ENCODE data around the gene EHF.

EHF gene

DNA sequence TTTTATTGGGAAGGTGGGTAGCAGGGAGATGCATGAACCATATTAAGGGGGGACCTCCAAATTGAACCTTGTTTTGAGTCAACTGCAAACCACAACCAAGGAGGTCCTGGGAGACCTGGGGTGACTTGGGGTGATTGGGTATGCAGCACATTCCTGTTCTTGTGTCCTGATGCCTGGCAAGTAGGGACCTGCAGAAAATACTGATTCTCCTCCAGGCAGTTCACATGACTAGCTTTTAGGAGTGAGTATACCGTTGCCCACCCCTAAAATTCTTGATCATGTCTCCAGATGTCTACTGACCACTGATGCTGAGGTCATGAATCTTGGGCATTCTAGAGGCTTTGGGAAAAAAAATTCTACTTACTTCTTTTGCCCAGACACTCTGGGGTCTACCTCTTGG, 6.3 kb downstream of the EHF start:
- DNase-seq, result no peak

DNA sequence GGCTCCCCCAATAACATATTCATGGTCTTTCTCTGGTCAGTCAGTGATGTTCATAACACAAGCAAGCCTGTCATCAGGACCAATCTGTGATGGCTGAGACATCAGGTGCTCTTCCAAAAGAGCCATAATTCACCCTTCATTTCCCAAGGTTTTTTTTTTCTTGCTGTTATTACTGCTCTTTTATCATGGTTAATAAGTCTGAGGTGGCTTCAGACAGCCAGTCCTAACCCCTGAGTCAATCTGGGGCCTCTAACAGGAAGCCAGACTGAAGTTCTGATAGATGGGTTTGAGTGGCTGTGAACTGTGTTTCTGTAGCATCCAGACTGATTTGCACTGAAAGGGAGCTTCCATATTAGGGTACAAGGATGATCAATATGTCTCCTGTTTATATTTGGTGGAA, 8.8 kb downstream of the EHF start:
- DNase-seq, result no peak

DNA sequence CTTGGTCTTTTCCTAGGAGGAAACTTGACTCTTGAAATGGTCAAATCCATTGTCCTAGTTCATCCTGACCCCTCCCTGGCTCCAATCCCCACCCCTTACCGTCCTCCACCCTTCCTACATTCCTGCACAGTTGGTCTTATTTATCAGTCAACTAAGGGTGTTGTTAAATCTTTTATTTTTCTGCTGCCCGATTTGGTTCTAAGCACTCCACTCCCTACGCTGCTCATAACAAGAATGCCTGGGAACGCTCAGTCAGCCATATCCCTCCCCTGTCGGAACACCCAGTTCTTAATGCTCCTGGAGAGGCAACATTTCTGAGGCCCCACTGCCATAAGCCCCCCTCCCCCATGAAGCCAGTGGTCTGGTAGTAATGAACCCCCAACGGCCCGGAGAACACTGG, 9.7 kb downstream of the EHF start:
- no peak for DNase-seq

DNA sequence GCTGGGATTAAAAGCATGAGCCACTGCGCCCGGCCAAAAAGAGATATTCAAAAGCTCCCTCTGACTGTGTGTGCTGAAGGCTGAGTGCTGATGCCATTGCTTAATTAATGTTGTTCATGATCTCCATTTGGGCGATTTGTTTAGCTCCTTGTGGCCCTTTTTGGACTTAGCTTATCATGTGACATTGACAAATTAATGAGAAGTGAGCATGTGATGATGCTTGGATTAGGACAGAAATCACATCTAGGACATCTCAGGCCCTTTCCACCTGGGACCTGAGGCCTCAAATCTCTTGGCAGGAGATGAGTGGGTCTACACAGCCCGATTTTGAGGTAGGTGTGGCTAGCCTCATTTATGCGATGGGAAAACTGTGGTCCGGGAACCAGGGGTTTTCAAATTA, 10.4 kb downstream of the EHF start:
- no peak for DNase-seq

DNA sequence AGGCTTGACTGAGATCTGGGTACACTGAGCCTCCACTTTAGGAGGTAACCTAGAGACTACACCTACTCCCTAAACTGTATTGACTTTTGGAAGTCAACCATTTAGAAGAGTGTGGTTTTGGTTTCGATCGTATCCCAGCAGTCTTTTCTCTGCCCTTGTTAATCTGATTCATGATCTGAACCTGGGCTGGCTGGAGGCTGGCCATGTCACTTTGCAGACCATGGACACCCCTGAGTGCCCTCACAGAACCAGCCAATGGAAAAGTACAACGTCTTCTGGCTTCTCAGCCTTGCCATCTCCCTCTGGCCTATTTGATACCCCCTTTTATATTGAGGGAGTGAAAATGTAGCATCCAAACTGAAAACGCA, 10.8 kb downstream of the EHF start:
- no peak for DNase-seq

DNA sequence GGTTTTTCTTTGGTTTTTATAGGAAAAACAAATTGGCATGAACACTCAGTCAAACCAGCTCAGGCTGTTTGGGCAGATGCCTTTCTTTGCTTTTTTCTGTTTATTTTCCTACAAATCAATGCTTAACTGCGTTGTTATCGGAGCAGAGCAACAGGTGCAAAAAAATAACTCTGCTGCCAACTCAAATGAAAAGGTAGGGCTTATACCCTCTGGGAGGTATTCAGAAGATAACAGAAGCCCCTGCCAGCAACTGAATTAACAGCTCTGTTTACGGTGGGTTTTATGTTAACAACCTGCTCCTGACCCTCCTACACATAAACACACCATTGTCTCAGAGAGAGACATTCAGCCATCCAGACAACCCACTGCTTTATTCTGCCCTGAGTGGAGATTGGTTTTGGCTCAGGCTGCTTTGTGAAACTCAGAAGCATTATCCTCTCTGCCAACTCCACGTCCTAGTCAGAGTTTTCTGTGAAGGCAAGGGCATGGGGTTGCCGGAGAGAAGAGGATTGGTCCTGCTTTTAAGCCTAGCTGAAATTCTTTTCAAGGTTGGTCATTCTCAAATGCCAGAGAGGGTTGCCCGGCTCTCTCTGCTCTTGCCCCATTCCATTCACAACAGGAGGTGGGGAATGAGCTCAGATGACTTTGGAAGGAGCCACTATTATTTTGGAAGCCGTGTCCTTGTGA, 11.4 kb downstream of the EHF start:
- DNase-seq, result no peak

DNA sequence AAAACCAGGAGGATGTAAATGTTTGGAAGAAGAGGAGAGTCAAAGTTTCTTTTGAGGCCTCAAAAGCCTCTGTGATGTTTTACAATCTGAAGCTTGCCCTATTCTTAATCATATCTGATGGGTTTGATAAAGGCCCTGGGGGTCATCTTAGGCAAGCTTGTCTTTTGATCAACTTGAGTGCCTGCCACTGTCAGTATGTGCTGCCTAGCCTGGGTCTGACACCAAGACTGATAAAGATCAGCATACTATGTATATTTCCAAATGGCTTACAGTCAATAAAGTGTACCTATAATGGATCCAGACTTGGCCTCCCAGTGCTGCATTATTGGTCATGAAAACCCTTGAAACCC, 12.7 kb downstream of the EHF start:
- no peak for DNase-seq

DNA sequence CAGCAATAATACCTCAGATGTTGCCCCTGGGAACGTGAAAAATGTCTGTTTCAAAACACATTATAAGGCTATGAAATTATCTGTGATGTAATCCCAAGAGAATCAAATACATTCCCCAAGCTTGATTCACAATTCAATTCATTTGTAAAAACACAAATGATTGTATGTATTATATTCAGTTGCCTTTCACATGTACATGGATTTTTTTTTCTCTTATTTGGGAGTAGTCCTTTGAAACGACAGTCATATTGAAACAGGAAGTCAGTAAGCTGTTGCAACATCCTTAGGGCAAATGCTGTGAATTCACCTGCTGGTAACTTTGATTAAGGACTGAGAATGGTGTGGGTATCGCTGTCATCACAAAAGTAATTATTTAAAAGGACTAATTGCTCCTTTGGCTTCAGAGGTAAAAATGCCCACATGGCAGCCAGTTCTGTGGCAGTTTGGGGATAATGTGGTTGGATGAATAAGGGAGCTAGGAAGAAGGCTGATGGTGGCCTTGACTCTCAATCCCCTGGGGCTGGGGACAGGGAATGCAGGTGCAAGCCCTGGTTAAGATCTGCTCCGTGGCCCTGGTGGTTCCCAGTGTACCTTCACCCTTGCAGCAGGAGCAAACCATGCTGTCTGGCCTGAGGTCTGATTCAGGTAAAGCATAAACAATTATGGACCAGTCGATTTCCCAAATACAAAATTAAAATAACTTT, 13.2 kb downstream of the EHF start:
- no peak for DNase-seq

DNA sequence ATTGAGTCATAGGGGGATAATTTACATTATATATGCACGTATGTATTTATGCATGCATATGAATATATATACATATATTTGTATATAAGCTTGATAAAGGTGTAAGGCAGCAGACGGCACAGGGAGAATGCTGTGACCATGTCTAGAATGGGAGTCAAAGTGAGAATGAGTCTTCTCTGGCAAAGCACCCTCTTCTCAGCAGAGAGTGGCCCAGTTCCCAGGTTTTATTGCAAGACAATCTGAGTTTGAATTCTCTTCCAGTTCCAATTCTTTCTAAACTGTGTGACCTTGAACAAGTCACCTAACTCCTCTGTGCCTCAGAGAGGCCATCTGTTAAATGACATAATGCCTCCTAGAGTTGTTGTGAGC, 13.8 kb downstream of the EHF start:
- DNase-seq, result no peak

DNA sequence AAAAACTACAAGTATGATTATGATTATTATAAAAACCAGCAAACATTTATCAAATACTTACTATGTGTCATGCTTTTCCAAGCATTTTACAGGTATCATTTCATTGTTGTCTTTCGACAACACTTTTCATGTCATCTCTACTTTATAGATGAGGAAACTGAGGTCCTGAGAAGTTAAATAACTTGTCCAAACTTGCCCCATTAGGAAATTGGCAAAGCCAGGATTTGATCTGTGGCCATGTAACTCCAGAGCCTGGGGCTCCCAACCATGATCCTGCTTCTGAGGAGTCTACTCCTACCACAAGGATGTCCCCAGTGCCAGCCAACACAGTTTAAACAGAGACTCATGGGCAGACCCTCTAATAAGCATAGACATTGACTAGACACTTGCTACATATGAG, 15.2 kb downstream of the EHF start:
- DNase-seq, result no peak

DNA sequence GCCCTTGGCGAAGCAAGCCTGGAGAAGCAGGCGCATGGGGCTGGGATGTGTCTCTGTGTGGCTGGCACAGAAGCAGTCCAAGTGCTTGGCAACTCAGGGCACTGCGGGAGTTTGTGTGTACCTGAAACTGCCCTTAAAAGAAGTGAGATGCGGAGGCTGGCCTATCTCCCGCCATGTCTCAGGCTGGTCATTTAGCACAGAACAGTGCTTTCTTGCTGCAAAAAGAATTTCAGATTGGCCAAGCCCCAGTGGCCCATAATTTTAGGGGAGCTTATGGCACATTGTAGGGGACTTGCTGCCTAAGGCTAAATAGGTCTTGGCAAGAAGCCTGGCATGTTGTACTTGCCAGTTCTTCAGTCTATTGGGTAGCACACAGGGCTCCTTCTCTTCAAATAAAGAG, 16.4 kb downstream of the EHF start:
- DNase-seq, result no peak

DNA sequence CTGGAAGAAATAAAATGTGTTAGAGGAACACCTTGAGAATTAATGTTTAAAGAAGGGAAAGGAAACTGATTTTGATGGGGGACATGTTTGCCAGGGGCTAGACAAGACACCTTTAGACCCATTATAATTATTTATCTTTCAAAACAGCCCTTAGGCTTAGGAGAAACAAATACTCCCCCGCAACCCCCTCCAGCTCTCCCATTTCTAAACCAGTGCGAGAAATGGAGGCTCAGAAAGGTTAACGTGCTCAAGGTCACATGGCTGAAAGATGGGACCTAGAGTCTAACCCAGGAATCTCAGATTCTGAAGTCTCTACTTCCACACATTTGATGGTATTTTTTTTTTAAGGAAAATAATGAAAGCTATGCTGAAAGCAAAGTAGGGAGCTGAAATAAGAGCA, 18.0 kb downstream of the EHF start:
- no peak for DNase-seq

DNA sequence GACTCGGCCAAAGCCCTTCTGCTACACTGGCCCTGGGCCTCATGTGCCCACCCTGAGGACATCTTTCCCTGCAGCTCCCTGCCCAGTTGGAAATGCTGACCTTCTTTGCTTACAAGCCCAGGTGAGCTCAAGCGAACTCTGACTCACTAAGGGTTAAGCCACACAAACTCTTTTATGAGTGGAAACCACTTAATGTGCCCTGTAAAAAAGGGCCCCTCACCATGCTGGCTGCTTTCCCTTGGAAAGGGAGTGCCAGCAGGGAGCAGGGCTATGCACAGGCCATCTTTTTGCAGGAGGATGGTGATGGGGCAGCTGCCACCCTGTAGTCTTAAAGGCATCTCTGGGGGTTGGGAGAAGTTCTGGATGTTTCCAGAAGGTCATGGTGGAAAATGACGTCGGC, 18.7 kb downstream of the EHF start:
- DNase-seq, result no peak

DNA sequence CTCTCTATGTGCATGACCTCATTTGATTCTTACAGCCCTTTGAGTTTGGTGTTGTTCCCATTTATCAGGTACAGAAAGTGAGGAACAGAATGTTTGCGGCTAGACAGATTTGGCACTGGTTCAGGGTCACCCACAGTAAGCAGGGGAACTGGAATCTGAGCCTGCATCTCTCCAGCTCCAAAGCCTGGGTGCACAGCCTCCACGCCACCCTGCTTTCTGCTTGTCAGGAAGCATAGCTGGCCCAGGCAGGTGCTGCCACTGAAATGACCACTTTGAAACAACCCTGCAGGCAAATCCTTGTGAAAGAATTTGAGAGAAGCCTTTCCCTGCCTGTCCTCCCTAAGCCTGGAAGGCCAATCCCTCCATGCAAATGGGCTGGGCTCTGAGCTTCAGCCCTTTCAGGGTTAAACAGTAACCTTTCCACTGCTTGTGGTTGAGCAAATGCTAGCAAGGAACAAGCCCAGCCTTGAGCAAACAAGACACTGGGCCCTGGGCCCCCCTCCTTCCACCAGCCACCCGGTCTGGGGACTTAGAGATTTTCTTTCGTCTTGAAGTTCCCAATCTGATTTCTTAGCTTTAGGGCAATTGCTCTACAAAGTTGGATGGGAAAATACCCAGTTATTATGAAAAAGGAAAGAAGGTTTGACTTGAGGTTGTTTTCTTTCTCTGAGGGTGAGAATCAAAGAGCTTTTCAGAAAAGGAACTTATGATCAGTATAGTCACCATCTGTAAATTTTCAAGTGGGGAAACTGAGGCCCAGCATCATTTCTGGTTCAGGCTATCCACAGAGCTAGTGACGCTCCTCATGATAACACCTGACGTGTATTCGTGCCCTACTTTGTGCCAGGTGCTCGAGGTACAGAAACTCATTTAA, 19.4 kb downstream of the EHF start:
- no peak for DNase-seq

DNA sequence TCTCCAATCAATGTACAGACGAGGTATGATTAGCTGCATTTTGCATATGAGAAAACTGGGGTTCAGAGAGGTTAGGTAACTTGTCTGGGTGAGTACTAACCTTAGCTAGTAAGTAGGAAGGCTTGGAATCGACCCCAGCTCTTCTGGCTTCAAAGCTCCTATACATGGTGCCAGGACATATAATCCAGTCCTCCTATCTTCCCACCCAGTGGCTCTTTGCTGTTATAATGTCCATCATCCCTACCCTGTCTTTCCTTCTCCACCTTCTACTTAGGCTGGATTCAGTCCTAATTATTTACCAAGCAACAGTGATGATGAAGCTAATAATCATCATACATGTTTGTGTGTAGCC, 20.0 kb downstream of the EHF start:
- no peak for DNase-seq

DNA sequence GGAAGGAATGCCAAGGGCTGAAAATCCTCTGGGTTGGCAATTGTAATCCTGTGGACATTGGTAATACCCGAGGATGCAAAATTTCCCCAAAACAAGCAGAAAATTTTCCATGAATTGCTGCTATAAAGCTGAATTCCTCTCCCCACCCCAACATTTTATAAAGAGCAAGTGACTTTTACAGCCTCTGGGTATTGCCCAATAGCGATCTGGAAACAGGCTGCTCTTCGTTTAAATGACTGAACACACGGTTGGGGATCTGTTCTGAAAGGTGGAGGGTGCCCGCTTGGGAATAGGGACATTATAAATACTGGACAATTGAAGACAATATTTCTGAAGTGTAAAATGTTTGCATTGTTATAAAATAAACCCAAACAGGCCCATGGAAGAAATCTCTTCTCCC, 20.6 kb downstream of the EHF start:
- no peak for DNase-seq

DNA sequence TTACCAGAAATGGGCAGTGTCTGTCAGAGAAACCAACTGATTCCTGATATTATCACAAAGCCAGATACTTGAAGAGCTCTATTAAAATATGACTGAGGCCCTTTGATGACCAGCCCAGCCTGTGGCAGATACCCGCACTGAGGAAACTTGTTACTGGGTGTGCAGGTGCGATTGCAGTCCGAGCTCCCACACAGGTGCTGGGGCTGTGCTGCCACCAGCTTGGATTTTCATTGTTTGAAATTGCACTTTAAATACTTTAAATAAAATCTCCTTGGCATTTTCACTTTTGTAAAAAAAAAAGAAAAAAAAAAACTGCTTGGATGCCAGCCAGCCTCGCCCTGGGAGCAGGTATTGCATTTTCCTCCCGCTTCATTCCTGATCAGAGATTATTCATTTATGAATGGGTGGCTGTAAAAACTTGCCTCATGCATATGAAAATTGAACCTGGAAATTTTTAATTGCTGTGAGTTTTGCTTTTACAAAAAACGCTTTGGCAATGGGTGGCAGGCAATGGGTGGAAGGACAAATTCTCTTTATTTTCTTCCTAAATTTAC, 21.2 kb downstream of the EHF start:
- no peak for DNase-seq

DNA sequence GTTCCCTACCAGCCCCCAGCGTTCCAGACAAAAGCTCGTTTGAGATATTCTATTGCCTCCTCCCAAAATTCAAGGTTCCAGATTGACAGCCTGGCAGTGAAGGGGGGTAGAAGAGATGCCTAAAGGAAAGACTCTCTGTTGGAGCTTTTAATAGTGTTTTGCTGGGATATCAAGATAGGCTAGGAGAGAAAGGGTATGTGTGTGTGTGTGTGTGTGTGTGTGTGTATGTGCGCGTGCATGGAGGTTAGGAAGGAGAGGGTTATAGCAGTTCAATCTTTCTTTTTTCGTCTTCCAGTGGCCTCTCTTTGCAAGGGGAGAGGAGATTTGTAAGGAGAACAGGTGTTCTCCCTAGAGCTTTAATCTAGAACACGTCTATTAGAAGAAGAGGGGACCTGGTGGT, 22.0 kb downstream of the EHF start:
- no peak for DNase-seq

DNA sequence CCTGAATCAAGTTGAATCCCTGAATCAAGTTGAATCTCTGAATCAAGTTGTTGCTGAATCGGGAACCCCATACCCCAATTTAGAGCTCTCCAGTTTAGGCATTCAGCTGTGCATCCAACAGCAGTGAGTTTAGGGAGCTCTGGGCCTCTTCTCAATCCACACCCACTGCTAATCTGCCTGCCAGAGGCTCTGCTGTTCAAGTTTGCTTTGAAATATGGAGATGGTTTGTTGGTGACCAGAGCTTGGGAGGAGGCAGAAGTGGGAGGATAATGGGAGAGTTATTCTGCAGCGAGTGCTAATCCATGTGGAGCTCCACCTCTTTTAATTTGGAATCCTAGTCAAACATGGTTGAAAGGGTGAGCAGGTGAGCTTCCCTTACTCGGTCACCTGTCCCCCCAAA, 22.4 kb downstream of the EHF start:
- no peak for DNase-seq

DNA sequence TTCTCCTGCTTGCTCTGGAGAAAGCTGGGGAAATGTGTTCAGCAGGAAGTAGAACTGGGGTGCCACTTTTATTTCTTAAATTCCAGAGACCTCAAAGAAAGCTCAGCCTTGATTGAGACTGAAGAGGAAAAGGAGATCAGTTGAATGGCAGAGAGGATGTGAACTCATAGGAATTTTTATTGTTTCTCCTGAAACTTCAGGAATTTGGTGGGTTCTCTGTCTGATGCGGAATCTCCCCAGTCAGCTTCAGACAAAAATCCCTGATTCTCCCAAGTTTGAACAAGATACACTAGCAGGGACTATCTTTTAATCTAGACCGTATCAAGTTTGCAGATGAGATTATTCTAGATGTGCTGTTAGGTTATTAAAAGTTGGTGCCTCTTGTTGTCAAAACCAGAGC, 23.0 kb downstream of the EHF start:
- DNase-seq, result no peak

DNA sequence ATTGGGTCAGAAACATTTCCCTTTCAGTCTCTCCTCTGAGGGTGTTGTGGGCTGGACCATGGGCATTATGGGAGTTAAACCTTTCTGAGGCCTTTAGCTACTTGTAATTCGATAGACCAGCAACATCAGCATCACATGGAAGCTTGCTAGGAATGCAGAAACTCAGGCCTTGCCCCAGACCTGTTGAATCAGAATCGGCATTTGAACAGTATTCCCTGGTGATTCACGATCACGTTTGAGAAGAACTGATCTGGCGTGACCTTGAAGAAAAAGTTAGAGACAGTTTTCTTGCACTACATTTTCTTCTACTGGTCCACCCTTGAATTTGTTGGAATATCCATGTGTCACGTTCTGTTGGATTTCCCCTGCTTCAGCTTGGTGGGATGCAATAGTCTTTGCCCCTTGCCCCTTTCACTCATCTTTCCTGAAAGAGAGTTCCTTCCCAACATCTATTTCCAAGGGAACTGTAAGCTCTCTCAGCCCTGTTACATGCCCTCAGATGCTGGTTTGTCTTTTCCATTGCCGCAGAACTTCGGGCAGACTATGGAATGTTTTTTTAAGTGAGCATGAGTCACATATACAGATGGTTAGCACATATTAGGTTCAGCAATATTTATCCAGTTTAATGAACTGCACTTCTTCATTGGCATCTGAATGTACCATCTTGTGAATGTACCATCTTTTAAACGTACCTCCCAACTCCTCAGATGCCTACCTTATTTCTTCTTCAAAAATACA, 23.9 kb downstream of the EHF start:
- no peak for DNase-seq

DNA sequence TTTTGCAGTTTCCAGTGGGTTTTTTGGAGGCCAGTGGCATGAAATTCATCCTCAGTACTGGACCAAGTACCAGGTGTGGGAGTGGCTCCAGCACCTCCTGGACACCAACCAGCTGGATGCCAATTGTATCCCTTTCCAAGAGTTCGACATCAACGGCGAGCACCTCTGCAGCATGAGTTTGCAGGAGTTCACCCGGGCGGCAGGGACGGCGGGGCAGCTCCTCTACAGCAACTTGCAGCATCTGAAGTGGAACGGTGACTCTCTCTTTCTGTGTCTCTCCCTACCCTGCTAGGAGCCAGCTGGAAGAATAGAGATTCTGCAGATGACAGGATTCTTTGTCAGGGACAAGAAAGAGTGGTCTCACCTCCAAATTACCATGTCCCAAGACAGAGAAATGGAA, 25.5 kb downstream of the EHF start:
- no peak for DNase-seq

DNA sequence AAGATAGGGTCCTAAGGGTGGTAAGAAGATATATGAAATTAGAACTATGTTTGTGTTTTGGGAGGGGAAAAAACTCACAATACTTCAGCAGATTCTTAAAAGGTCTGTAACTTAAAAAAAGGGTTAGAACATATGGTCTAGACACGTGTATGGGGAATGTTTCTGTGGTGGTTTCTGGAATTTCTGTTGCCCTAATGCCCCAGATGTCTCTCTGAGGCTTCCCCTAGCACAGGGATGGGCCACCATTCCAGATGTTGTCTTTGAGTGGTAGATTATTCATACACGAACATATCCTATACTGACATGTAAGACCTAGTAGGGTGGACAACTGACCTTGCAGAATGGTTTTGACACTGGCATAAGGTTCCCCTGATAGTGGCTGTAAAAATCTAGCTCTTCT, 26.2 kb downstream of the EHF start:
- DNase-seq, result no peak

DNA sequence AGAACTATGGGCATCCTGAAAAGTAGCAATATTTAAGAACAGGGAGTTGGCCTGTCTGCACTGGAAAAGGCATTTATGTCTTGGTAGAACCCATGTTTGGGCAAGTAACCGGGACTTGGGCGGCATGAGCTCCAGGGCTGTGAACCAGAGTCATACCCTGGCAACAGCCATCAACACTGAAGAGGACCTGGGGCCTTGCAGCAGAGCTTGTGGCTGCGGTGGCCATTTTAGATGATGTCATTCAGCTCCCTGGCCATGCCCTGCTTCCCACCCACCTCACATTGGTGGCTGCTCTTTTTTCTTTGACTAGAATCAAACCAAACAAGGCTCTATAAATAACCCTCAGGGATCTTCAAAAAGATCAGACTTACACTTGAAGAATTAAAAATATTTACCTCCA, 26.6 kb downstream of the EHF start:
- no peak for DNase-seq
